22Rv1 (cell line): Measurements from ENCODE around the gene ROPN1.
A peak's percentile ranks its signal among the peaks of the same experiment; 100 is the strongest.

ENCODE experiments used
- H3K27ac ChIP-seq: fragments of 450-650 bp; 2 replicates; pipeline ENCODE4 v1.5.1; 2017
- ZFX ChIP-seq: fragments of 450-650 bp; IDR thresholded peaks from 2 replicates; pipeline ENCODE4 v1.6.1; 2017; ENCODE audit warnings: antibody characterized with exemption, borderline replicate concordance
- TF ChIP-seq, protein P1 (sequence below): fragments of 450-650 bp; IDR thresholded peaks from 2 replicates; pipeline ENCODE4 v1.5.1; 2017; ENCODE audit warnings: mild to moderate bottlenecking

Gene ROPN1

DNA sequence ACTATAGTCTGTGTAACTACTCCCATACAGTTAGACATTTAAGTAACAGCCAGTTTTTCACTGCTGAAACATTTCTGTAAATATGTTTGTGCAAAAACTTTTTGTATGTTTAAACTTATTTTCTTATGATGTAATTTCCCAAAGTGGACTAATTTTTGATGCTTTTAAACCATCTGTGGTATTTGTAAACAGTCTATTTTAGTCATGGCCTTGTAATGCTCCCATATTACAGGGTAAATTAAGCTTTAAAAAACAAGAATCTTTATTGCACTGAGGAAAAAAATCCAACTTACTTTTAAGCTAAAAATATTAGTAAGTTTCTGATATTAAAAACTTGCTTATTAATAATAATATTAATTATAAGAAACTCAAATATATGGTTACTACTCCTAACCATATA is 44.4 kb downstream of the ROPN1 start:
- H3K27ac ChIP-seq: no peak overlapping the region
- TF ChIP-seq, protein P1, sequence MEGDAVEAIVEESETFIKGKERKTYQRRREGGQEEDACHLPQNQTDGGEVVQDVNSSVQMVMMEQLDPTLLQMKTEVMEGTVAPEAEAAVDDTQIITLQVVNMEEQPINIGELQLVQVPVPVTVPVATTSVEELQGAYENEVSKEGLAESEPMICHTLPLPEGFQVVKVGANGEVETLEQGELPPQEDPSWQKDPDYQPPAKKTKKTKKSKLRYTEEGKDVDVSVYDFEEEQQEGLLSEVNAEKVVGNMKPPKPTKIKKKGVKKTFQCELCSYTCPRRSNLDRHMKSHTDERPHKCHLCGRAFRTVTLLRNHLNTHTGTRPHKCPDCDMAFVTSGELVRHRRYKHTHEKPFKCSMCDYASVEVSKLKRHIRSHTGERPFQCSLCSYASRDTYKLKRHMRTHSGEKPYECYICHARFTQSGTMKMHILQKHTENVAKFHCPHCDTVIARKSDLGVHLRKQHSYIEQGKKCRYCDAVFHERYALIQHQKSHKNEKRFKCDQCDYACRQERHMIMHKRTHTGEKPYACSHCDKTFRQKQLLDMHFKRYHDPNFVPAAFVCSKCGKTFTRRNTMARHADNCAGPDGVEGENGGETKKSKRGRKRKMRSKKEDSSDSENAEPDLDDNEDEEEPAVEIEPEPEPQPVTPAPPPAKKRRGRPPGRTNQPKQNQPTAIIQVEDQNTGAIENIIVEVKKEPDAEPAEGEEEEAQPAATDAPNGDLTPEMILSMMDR: no peak
- no peak for TF ChIP-seq ZFX

DNA sequence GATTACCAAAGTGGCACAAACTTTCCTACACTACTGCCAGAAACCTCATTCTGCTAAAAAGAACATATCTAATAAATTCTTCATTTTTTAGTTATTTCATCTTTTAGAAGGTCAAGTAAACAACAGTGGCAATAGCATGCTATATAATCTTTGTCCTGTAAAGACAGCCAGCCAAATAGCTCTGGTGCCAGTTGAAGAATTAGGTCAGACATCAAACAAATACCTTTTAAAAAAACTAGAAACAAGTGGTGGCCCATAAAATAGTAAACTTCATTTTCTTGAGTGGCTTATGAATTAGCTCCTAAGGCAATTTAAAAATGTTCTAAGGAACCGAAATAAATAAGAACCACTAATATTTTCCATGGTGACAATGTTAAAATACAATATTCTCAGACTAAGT is 50.4 kb downstream of the ROPN1 start:
- no peak for TF ChIP-seq ZFX
- TF ChIP-seq, protein P1: no peak; the same call in 1 of the 2 replicates
- H3K27ac ChIP-seq: no peak overlapping the region

DNA sequence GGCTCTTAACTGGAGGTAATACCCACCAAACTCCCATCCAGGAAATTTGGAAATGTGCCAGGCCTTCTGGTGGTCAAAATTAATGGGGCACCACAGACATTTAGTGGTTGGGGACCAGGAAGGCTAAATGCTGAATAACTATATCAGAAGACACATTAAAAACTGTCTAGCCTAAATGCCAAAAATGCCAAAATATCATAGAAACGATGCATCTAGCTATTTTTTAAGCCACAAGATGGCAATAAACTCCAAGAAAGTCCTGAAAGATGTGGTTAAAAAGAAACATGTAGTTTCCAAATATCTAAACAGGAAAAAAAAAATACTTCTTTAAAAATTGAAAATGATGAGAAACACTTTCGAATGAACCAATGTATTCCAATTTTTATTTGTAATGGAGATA is 50.8 kb downstream of the ROPN1 start:
- no peak overlapping the region for H3K27ac ChIP-seq
- TF ChIP-seq, protein P1: peak; percentile 21; the same call in 1 of the 2 replicates
- TF ChIP-seq ZFX: no peak

DNA sequence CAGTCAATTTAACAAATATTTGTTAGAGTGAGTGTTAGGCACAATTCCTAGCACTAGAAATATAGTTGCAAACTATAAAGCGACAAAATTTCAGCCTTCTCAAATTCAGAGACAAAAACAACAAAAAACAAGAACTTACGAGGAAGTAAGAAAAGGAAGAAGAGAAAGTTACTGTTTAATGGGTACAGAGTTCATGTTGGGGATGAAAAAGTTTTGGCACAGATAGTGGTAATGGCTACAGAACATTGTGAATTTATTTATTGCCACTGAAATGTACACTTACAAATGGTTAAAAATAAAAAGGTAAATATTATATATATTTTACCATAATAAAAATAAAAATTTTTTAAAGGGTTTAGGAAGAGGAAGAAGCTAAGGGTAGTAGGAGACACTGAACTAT is 52.2 kb downstream of the ROPN1 start:
- no peak overlapping the region for H3K27ac ChIP-seq
- TF ChIP-seq, protein P1: no peak
- TF ChIP-seq ZFX: no peak

DNA sequence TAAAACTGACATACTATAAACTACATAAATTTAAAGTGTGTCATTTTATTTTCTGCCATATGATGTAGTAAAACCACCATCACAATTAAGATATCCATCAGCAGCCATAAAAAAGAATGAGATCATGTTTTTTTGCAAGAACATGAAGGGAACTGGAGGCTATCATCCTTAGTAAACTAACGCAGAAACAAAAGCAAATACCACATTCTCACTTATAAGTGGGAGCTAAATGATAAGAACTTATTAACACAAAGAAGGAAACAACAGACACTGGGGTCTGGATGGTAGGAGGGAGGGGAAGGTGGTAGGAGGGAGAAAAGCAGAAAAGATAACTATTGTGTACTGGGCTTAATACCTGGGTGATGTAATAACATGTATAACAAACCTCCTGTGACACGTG is 55.5 kb downstream of the ROPN1 start:
- H3K27ac ChIP-seq: no peak overlapping the region
- no peak for TF ChIP-seq ZFX
- TF ChIP-seq, protein P1: no peak

DNA sequence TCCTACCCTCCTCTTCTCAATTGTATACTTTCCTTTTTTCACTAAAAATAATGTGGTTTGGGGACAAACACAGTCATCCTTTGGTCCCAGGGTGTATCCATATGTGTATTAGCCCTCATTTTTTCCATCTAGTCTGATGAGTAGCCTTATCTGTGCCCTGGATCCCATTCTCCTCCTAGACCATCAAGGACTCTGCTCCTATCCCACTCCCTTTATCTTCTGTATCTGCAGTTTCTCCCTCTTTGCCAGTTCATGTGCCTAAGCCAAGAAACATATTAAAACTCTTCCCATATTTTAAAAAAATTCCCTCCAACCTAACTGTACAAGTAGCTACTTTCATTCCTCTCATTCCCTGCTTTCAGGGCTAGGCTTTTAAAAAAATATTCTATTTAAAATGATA is 56.1 kb downstream of the ROPN1 start:
- TF ChIP-seq, protein P1: no peak
- no peak for TF ChIP-seq ZFX
- H3K27ac ChIP-seq: no peak overlapping the region

DNA sequence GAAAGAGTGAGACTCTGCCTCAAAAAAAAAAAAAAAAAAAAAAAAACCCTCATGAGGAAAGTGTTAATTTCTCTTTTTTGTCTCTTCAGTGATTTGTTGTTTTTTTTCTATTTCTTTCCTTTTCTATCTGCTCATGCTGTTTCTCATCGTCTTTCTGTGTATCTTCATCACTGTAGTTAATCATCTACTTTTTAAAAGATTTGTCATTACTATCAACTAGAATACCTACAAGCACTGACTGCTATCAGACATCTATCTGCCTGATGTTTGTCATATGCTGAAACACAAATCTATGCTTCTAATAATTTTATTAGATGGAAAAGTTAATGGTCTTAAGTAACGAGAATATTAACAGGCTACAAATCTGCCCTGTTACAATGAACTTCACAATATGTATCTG is 57.7 kb downstream of the ROPN1 start:
- H3K27ac ChIP-seq: no peak overlapping the region
- TF ChIP-seq ZFX: no peak

DNA sequence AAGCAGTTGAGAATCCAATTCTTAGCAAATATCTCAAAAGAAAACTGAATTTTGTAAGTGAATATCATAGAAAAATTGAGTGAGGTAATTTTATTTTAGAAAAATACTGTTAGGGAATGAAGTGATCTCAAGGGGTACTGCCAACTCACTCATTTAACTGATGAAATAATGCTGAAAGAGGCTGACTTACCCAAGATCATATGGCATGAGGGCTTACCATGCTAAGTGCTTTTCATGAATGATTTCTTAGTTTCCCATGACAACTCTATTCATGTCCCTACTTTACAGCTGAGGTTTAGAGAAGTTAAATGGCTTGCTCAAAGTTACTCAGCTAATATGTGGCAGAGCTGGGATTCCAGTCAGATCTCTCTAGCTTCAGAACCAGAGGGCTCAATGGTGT is 61.5 kb downstream of the ROPN1 start:
- no peak overlapping the region for H3K27ac ChIP-seq
- TF ChIP-seq, protein P1: no peak
- TF ChIP-seq ZFX: no peak
